HepG2 (cell line): ENCODE data around the gene ANKRD11. TPM values are rescaled to one million over a fixed set of nuclear protein-coding genes. Genes with fewer than 3 reads are reported as not detected.

Experiments used
- ATF7-NPFF ChIP-seq: sonication (generic); formaldehyde crosslinking; IDR thresholded peaks from 2 replicates; pipeline ENCODE4 v1.8.1; 2023; ENCODE audit warnings: mild to moderate bottlenecking, low read depth, missing genetic modification reagents, moderate library complexity
- CENPT ChIP-seq: sonication (generic); formaldehyde crosslinking; IDR thresholded peaks from 2 replicates; pipeline ENCODE4 v1.8.0; 2022; ENCODE audit warnings: low read depth, mild to moderate bottlenecking, moderate library complexity, missing genetic modification reagents
- GABPB1 ChIP-seq: IDR thresholded peaks from 2 replicates; pipeline ENCODE4 v1.6.1; 2016; ENCODE audit warnings: mild to moderate bottlenecking, missing genetic modification reagents, moderate library complexity, missing compliant biosample characterization
- HOXA7 ChIP-seq: sonication (generic); formaldehyde crosslinking; IDR thresholded peaks from 2 replicates; pipeline ENCODE4 v1.8.1; 2022; ENCODE audit warnings: mild to moderate bottlenecking, missing genetic modification reagents, moderate library complexity
- MXD1 ChIP-seq: sonication (generic); formaldehyde crosslinking; IDR thresholded peaks from 2 replicates; pipeline ENCODE4 v1.4.0; 2020; ENCODE audit warnings: mild to moderate bottlenecking, missing genetic modification reagents
- NFKBIZ ChIP-seq: IDR thresholded peaks from 2 replicates; pipeline ENCODE4 v1.6.1; 2018; ENCODE audit warnings: missing genetic modification reagents, missing compliant biosample characterization
- PATZ1 ChIP-seq: sonication (generic); formaldehyde crosslinking; IDR thresholded peaks from 2 replicates; pipeline ENCODE4 v1.4.0; 2020; ENCODE audit warnings: missing genetic modification reagents
- PHF5A ChIP-seq: IDR thresholded peaks from one replicate; pipeline ENCODE4 v1.6.1; 2018; ENCODE audit warnings: low read depth, missing genetic modification reagents; ENCODE audit not compliant: unreplicated experiment
- PLRG1 ChIP-seq: fragments of 450-650 bp; conservative IDR thresholded peaks from 2 replicates; pipeline ENCODE4 v1.6.1; 2016
- POLR2G ChIP-seq: fragments of 200-400 bp; formaldehyde crosslinking; IDR thresholded peaks from 2 replicates; pipeline ENCODE4 v1.6.1; 2018; ENCODE audit warnings: mild to moderate bottlenecking, low read depth, low read length, moderate library complexity
- RERE ChIP-seq: IDR thresholded peaks from 2 replicates; pipeline ENCODE4 v1.6.1; 2016; ENCODE audit warnings: low read depth, missing genetic modification reagents, missing compliant biosample characterization
- SIN3B ChIP-seq: fragments of 150-350 bp; IDR thresholded peaks from 2 replicates; pipeline ENCODE4 v1.6.1; 2014; ENCODE audit warnings: low read length
- SMAD1 ChIP-seq: sonication (generic); formaldehyde crosslinking; IDR thresholded peaks from 2 replicates; pipeline ENCODE4 v1.4.0; 2020; ENCODE audit warnings: missing genetic modification reagents, low read depth, mild to moderate bottlenecking, borderline replicate concordance
- SSRP1 ChIP-seq: IDR thresholded peaks from 2 replicates; pipeline ENCODE4 v1.6.1; 2016; ENCODE audit warnings: control low read depth
- SUZ12 ChIP-seq: fragments of 150-350 bp; IDR thresholded peaks from 2 replicates; pipeline ENCODE4 v1.6.1; 2014; ENCODE audit warnings: low read depth, low read length
- ZEB1 ChIP-seq: IDR thresholded peaks from 2 replicates; pipeline ENCODE4 v1.6.1; 2012; ENCODE audit warnings: mild to moderate bottlenecking, low read depth, inconsistent platforms; ENCODE audit not compliant: insufficient replicate concordance
- ZNF10 ChIP-seq: sonication (generic); formaldehyde crosslinking; IDR thresholded peaks from 2 replicates; pipeline ENCODE4 v1.4.0; 2020; ENCODE audit warnings: mild to moderate bottlenecking, low read depth, missing genetic modification reagents, borderline replicate concordance
- ZNF558 ChIP-seq: sonication (generic); formaldehyde crosslinking; IDR thresholded peaks from 2 replicates; pipeline ENCODE4 v1.9.0; 2022; ENCODE audit warnings: mild to moderate bottlenecking, missing genetic modification reagents, borderline replicate concordance
- ZNF614 ChIP-seq: IDR thresholded peaks from 2 replicates; pipeline ENCODE4 v1.6.1; 2018; ENCODE audit warnings: missing biosample characterization, missing genetic modification reagents, inconsistent platforms, borderline replicate concordance
- ZNF724P ChIP-seq: sonication (generic); formaldehyde crosslinking; IDR thresholded peaks from 2 replicates; pipeline ENCODE4 v1.8.0; 2022; ENCODE audit warnings: missing genetic modification reagents, borderline replicate concordance
- ZNF775 ChIP-seq: sonication (generic); formaldehyde crosslinking; IDR thresholded peaks from 2 replicates; pipeline ENCODE4 v1.4.0; 2020; ENCODE audit warnings: missing genetic modification reagents, mild to moderate bottlenecking, moderate library complexity, borderline replicate concordance
- ZNF781 ChIP-seq: sonication (generic); formaldehyde crosslinking; IDR thresholded peaks from 2 replicates; pipeline ENCODE4 v1.5.1; 2020; ENCODE audit warnings: borderline replicate concordance, mild to moderate bottlenecking, missing genetic modification reagents; ENCODE audit errors: not compliant biosample characterization
- polyA plus RNA-seq, 8 experiments: library from polyadenylated mRNA; depleted of rRNA in 3 of 8; stranded (reverse) in 7 of 8; unstranded in 1 of 8; fragments of >200 nt; fragmentation: Illumina TruSeq in 4 of 8; extraction: Trizol in 4 of 8; gene quantifications; 2 replicates each; pipeline versions ENCODE4 v1.2.1 to v1.2.3, GENCODE V29; 2011 to 2016; ENCODE audit warnings: low read depth in 4 of 8, missing spikeins in 1 of 8, mixed read lengths in 1 of 8; ENCODE audit not compliant: insufficient read depth in 1 of 8
- total RNA-seq, 5 experiments: library from RNA; depleted of rRNA; stranded (reverse); fragments of >200 nt; fragmentation: Illumina TruSeq; extraction: Trizol; gene quantifications; 2 replicates each; pipeline ENCODE4 v1.2.3, GENCODE V29; 2016; ENCODE audit warnings: low read depth in 1 of 5

Gene ANKRD11
- total and polyA plus RNA-seq, 2 of the 13 experiments (the other 11 are each of a cell fraction or from before 2014, with no cell fraction given), result 21.4 to 38.4 TPM

- TF ChIP-seq MXD1 (no peak), PATZ1 (CRISPR knock-in tag) (peak; percentile 64; the same call in 1 of the 2 replicates), POLR2G (no peak), PHF5A (CRISPR knock-in tag) (no peak), ZNF10 (CRISPR knock-in tag) (no peak), ATF7-NPFF (CRISPR knock-in tag) (no peak), ZNF775 (CRISPR knock-in tag) (no peak), RERE (CRISPR knock-in tag) (no peak), HOXA7 (CRISPR knock-in tag) (no peak), SMAD1 (CRISPR knock-in tag) (no peak), SSRP1 (CRISPR knock-in tag) (no peak), ZEB1 (no peak), ZNF724P (CRISPR knock-in tag) (no peak), ZNF614 (CRISPR knock-in tag) (peak; percentile 39; the same call in 1 of the 2 replicates), PLRG1 (no peak), SIN3B (peak; percentile 46; the same call in 1 of the 2 replicates), CENPT (no peak), ZNF781 (CRISPR knock-in tag) (no peak), SUZ12 (0 out of 2 replicates have a peak, but pooled peaks have one; percentile 19), NFKBIZ (CRISPR knock-in tag) (no peak), ZNF558 (CRISPR knock-in tag) (0 out of 2 replicates have a peak, but pooled peaks have one; percentile 38), GABPB1 (CRISPR knock-in tag) (peak; percentile 54; the same call in 1 of the 2 replicates)
Observed at GRCh38 chr16:89289428-89290395, 200.6 kb downstream of the ANKRD11 start (continued).
